HEK293 (cell line): ENCODE measurements around the gene ZP4.
"Not testable (repeated sequence)": the region's sequence is repeated elsewhere in the genome, so short reads cannot be mapped to it uniquely, and the experiment has no call there.

ENCODE experiments used
- CTCF ChIP-seq: fragments of 450-650 bp; formaldehyde crosslinking; IDR thresholded peaks from 2 replicates; pipeline ENCODE4 v1.5.1; 2016; ENCODE audit warnings: missing biosample characterization, missing genetic modification characterization
- GLI4 ChIP-seq: fragments of 450-650 bp; formaldehyde crosslinking; IDR thresholded peaks from 2 replicates; pipeline ENCODE4 v1.5.1; 2016; ENCODE audit warnings: missing biosample characterization, missing genetic modification characterization
- SCRT1 ChIP-seq: fragments of 450-650 bp; formaldehyde crosslinking; IDR thresholded peaks from 2 replicates; pipeline ENCODE4 v1.5.1; 2016; ENCODE audit warnings: missing biosample characterization, missing genetic modification characterization, borderline replicate concordance
- ZEB2 ChIP-seq: fragments of 450-650 bp; formaldehyde crosslinking; IDR thresholded peaks from 2 replicates; pipeline ENCODE4 v1.5.1; 2016; ENCODE audit warnings: missing biosample characterization, missing genetic modification characterization

GRCh38 chr1:237843516-237843915, 47.2 kb downstream of the ZP4 start:
- TF ChIP-seq CTCF (tag by site-specific recombination); GLI4; ZEB2 (tag by site-specific recombination); SCRT1: not testable (repeated sequence)
